Measurements from ENCODE around the gene IFI27.
"Not testable (repeated sequence)": the region's sequence is repeated elsewhere in the genome, so short reads cannot be mapped to it uniquely, and the experiment has no call there.

The IFI27 gene

DNA sequence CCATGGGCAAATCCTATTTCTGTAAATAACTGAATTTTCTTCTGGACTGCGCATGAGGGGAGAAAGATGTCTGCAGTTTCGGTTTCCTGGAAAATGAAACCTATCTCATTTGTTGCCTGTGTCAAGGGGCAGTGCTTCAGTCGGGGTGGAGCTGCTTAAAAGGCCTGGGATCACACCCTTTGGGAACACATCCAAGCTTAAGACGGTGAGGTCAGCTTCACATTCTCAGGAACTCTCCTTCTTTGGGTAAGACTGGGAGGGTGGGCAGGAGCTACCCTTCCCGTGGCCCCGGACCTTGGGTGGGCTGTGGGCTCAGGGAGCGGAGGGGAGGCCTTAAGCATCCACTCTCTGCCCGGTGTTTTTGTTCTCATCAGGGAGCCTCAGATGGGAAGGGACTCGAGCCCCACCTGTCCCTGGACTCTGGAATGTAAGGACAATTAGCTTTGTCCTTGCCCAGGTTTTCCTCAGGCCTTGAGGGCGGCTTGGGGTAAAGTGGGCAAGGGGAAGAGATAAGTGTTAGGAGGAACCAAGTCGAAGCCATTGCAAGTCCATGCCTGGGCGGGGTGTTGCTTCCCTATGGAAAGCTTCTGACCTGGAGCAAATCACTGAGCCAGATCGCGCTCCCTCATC is at the start of gene IFI27:
IFI27 (plus strand) TSS at position 185 of the 630 bp plus-strand sequence.
- no peak for TF ChIP-seq CTBP1 (IDR thresholded peaks at IDR 0.05; ENCODE audit: borderline replicate concordance)
- TF ChIP-seq BHLHE40 (IDR thresholded peaks at IDR 0.05; ENCODE audit: borderline replicate concordance) = no peak
- no peak for TF ChIP-seq ELF4 (IDR thresholded peaks at IDR 0.05)
- TF ChIP-seq SP1 (IDR thresholded peaks at IDR 0.05) = no peak
- TF ChIP-seq, protein P1, sequence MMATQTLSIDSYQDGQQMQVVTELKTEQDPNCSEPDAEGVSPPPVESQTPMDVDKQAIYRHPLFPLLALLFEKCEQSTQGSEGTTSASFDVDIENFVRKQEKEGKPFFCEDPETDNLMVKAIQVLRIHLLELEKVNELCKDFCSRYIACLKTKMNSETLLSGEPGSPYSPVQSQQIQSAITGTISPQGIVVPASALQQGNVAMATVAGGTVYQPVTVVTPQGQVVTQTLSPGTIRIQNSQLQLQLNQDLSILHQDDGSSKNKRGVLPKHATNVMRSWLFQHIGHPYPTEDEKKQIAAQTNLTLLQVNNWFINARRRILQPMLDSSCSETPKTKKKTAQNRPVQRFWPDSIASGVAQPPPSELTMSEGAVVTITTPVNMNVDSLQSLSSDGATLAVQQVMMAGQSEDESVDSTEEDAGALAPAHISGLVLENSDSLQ (IDR thresholded peaks at IDR 0.05) = no peak
- no peak for TF ChIP-seq TARDBP (IDR thresholded peaks at IDR 0.05)
- TF ChIP-seq ZNF384 (IDR thresholded peaks at IDR 0.05) = no peak
- TF ChIP-seq SUZ12 (IDR thresholded peaks at IDR 0.05) = no peak
- no peak for TF ChIP-seq ARNT (IDR thresholded peaks at IDR 0.05)
- no peak for TF ChIP-seq HDGF (IDR thresholded peaks at IDR 0.05; ENCODE audit: borderline replicate concordance)
- TF ChIP-seq L3MBTL2 (conservative IDR thresholded peaks at IDR 0.05) = no peak
- TF ChIP-seq FOXA1 (IDR thresholded peaks at IDR 0.05) = no peak
- no peak for TF ChIP-seq FOXK2 (IDR thresholded peaks at IDR 0.05)
- TF ChIP-seq NFRKB (IDR thresholded peaks at IDR 0.05) = no peak
- no peak for DNase-seq (ENCODE audit: extremely low spot score)
- ChIA-PET POLR2A (interaction anchor here (1.1 kb wide), 1 partner anchor 18 kb away, joined by 3 read pairs; no protein-coding TSS in a partner anchor), CTCF (interaction anchor here (1.1 kb wide), 1 partner anchor 19 kb away, joined by 3 read pairs; the partner anchor contains the start of gene IFI27L2)

DNA sequence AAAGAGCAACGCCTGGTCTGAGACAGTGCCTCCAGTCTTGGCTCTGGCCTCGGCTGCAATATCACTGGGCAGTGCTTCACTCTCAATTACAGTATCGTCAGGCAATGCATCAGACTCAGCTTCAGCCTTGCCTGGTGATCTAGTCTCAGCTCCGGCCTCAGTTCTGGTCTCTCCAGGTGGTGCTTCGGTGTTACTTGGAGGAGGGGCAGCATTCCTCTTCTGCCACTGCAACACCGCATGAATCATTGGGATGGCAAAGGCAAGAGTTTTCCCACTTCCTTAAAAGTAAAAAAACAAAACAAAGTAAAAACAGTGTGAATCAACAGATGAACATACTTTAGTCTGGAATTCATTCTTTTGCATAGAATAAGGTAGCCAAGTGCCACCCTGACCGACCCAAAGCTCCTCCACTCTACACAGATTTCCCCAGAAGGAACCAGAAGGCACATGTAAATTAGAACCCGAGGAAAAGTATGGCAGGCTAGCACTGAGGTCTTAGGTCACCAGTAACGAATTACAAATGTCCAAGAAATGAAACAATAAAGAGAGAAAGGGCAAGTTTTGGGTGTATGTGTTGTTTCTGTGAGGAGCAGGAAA is 48.1 kb upstream of the IFI27 start:
- ChIA-PET POLR2A (no interaction called here), CTCF (no interaction called here)
- no peak for DNase-seq (ENCODE audit: extremely low spot score)
- TF ChIP-seq CTBP1 (IDR thresholded peaks at IDR 0.05; ENCODE audit: borderline replicate concordance) = no peak
- no peak for TF ChIP-seq NFRKB (IDR thresholded peaks at IDR 0.05)
- TF ChIP-seq ARNT (IDR thresholded peaks at IDR 0.05) = no peak
- TF ChIP-seq, protein P1 (IDR thresholded peaks at IDR 0.05) = no peak
- TF ChIP-seq LEF1 (IDR thresholded peaks at IDR 0.05; ENCODE audit: borderline replicate concordance) = no peak
- TF ChIP-seq L3MBTL2 (conservative IDR thresholded peaks at IDR 0.05) = no peak
- TF ChIP-seq FOXK2 (IDR thresholded peaks at IDR 0.05) = no peak
- TF ChIP-seq FOXA1 (IDR thresholded peaks at IDR 0.05) = no peak
- TF ChIP-seq SUZ12 (IDR thresholded peaks at IDR 0.05) = no peak
- no peak for TF ChIP-seq ZNF384 (IDR thresholded peaks at IDR 0.05)
- TF ChIP-seq TARDBP (IDR thresholded peaks at IDR 0.05) = no peak
- no peak for TF ChIP-seq FOXM1 (IDR thresholded peaks at IDR 0.05; ENCODE audit: borderline replicate concordance)
- no peak for TF ChIP-seq ELF4 (IDR thresholded peaks at IDR 0.05)
- TF ChIP-seq BHLHE40 (IDR thresholded peaks at IDR 0.05; ENCODE audit: borderline replicate concordance) = no peak
- no peak for TF ChIP-seq HDGF (IDR thresholded peaks at IDR 0.05; ENCODE audit: borderline replicate concordance)
- no peak for TF ChIP-seq SP1 (IDR thresholded peaks at IDR 0.05)

DNA sequence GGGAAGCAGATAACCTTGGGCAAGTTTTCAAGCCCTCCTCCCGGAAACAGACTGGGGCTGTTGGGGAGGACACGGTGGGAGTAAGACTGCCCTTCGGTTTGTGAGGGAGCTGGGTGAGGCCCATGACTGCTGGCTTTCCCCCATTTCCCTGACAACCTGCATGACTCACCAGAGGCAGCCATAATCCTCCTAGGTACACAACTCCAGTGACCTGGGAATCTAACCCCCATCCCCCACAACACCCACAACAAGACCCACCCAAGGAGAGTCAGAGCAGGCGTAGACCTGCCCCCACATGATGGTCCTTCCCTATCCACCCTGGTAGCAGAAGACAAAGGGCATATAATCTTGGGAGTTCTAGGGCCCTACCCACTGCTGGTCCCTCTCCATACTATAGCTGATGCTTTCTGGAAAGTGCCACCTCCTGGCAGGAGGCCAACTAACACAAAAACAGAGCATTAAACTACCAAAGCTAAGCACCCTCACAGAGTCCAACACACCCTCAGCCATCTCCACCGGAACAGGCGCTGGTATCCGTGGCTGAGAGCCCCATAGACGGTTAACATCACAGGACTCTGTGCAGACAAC is 44.4 kb upstream of the IFI27 start:
- POLR2A ChIA-PET = interaction anchor here (1.4 kb wide), 1 partner anchor 8 kb away, joined by 4 read pairs; no protein-coding TSS in a partner anchor
- no peak for DNase-seq (ENCODE audit: extremely low spot score)
- CTCF ChIA-PET = interaction anchor here (1.1 to 1.3 kb wide), 2 partner anchors 15 to 126 kb away, joined by 3 to 5 read pairs; no protein-coding TSS in a partner anchor
- TF ChIP-seq ELF4 (IDR thresholded peaks at IDR 0.05) (no peak), HDGF (IDR thresholded peaks at IDR 0.05; ENCODE audit: borderline replicate concordance) (no peak), TARDBP (IDR thresholded peaks at IDR 0.05) (no peak), NFRKB (IDR thresholded peaks at IDR 0.05) (no peak), FOXM1 (IDR thresholded peaks at IDR 0.05; ENCODE audit: borderline replicate concordance) (no peak), LEF1 (IDR thresholded peaks at IDR 0.05; ENCODE audit: borderline replicate concordance) (no peak), FOXK2 (IDR thresholded peaks at IDR 0.05) (no peak), SP1 (IDR thresholded peaks at IDR 0.05) (no peak)

DNA sequence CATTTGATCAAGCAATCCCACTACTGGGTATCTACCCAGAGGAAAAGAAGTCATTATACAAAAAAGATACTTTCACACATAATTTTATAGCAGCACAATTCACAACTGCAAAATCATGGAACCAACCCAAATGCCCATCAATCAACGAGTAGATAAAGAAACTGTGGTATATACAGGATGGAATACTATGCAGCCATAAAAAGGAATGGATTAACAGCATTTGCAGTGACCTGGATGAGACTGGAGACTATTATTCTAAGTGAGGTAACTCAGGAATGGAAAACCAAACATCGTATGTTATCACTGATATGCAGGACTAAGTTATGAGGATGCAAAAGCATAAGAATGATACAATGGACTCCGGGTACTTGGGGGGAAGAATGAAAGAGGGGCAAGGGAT is 38.5 kb upstream of the IFI27 start:
- POLR2A ChIA-PET; CTCF ChIA-PET; DNase-seq (ENCODE audit: extremely low spot score): not testable (repeated sequence)

DNA sequence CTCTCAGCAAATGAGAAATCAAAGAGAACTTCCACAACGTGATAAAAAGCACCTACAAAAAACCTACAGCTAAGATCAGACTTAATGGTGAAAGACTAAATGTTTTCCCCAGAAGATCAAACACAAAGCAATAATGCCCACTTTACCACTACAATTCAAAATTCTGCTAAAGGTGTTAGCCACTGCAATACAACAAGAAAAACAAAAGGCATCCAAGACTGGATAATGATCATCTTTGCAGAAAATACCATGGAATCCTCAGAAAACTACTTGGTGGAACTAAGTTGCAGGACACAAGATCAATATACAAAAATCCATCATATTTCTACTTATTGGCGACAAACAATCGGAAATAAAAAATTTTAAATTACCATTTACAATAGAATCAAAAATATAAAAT is 36.0 kb upstream of the IFI27 start:
- no peak for TF ChIP-seq BHLHE40 (IDR thresholded peaks at IDR 0.05; ENCODE audit: borderline replicate concordance)
- TF ChIP-seq TARDBP (IDR thresholded peaks at IDR 0.05) = no peak
- ChIA-PET CTCF (no interaction called here), POLR2A (interaction anchor here (1.2 kb wide), 1 partner anchor 8 kb away, joined by 4 read pairs; no protein-coding TSS in a partner anchor)
- no peak for DNase-seq (ENCODE audit: extremely low spot score)

DNA sequence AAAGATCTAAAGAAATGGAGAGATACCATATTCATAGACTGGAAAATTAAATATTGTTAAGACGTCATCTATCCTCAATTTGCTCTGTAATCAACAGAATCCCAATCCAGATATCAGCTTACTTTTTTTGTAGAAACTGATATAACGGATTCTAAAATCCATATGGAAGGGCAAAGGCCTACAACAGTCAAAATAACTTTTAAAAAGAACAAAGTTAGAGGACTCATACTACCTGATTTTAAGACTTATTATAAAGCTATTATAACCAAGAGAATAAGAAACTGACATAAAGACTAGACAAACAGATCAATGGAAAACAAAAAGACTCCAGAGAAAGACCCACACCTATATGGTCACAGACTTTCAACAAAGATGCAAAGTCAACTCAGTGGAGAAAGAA is 35.5 kb upstream of the IFI27 start:
- CTCF ChIA-PET = no interaction called here
- POLR2A ChIA-PET = interaction anchor here (1.2 kb wide), 1 partner anchor 9 kb away, joined by 4 read pairs; no protein-coding TSS in a partner anchor

More for the DNA sequence above, 35.5 kb upstream of the IFI27 start:
- DNase-seq (ENCODE audit: extremely low spot score) = no peak
- TF ChIP-seq BHLHE40 (IDR thresholded peaks at IDR 0.05; ENCODE audit: borderline replicate concordance) (no peak), SP1 (IDR thresholded peaks at IDR 0.05) (no peak), FOXM1 (IDR thresholded peaks at IDR 0.05; ENCODE audit: borderline replicate concordance) (no peak), CTBP1 (IDR thresholded peaks at IDR 0.05; ENCODE audit: borderline replicate concordance) (no peak), NFRKB (IDR thresholded peaks at IDR 0.05) (no peak), L3MBTL2 (conservative IDR thresholded peaks at IDR 0.05) (no peak), LEF1 (IDR thresholded peaks at IDR 0.05; ENCODE audit: borderline replicate concordance) (no peak)
